Cardiac muscle cell (in vitro differentiated cells and primary cell): ENCODE measurements around the gene COPRS. TPM values are rescaled to one million over a fixed set of nuclear protein-coding genes. Genes with fewer than 3 reads are reported as not detected.

Source experiments
- DNase-seq, 2 donors: peaks; one replicate each; pipeline versions ENCODE4 v3.0.0 to v3.0.0-alpha.2; 2010 to 2017; ENCODE audit warnings: low read depth in 1 of 2, low spot score in 1 of 2
- H3K27ac ChIP-seq: fragments of 200-600 bp; sonication (generic); 2 replicates; pipeline ENCODE4 v1.5.1; 2016
- H3K27me3 ChIP-seq: fragments of 200-600 bp; sonication (generic); 2 replicates; pipeline ENCODE4 v1.6.0; 2016; ENCODE audit warnings: control low read depth
- H3K36me3 ChIP-seq: fragments of 200-600 bp; sonication (generic); 2 replicates; pipeline ENCODE4 v1.5.1; 2016; ENCODE audit warnings: control low read depth
- H3K4me1 ChIP-seq: fragments of 200-600 bp; sonication (generic); 2 replicates; pipeline ENCODE4 v1.8.1; 2017; ENCODE audit warnings: low read depth, mild to moderate bottlenecking, mixed run types
- H3K4me3 ChIP-seq: fragments of 200-600 bp; sonication (generic); 2 replicates; pipeline ENCODE4 v1.5.1; 2016; ENCODE audit warnings: mild to moderate bottlenecking
- H3K9me3 ChIP-seq: fragments of 200-600 bp; sonication (generic); 2 replicates; pipeline ENCODE4 v1.5.1; 2017; ENCODE audit warnings: low read depth, mild to moderate bottlenecking, control low read depth
- polyA plus RNA-seq: library from polyadenylated mRNA; unstranded; fragments of >200 nt; fragmentation: Nextera tagmentation; extraction: Ambion mirVana; gene quantifications from 2 replicates; pipeline ENCODE4 v1.2.1, GENCODE V29; 2016
- total RNA-seq: library from RNA; depleted of rRNA; stranded (reverse); fragments of >200 nt; gene quantifications from 2 replicates; pipeline ENCODE4 v1.2.3, GENCODE V29; 2016
- TF ChIP-seq, protein P1 (sequence below): IDR thresholded peaks from 2 replicates; pipeline ENCODE4 v1.5.1; 2012; ENCODE audit warnings: low read depth, mild to moderate bottlenecking, low read length

The COPRS gene, protein sequence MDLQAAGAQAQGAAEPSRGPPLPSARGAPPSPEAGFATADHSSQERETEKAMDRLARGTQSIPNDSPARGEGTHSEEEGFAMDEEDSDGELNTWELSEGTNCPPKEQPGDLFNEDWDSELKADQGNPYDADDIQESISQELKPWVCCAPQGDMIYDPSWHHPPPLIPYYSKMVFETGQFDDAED
- total RNA-seq (66.0 and 104 TPM in 2 replicates), polyA plus RNA-seq (77.0 and 104 TPM in 2 replicates)

DNA sequence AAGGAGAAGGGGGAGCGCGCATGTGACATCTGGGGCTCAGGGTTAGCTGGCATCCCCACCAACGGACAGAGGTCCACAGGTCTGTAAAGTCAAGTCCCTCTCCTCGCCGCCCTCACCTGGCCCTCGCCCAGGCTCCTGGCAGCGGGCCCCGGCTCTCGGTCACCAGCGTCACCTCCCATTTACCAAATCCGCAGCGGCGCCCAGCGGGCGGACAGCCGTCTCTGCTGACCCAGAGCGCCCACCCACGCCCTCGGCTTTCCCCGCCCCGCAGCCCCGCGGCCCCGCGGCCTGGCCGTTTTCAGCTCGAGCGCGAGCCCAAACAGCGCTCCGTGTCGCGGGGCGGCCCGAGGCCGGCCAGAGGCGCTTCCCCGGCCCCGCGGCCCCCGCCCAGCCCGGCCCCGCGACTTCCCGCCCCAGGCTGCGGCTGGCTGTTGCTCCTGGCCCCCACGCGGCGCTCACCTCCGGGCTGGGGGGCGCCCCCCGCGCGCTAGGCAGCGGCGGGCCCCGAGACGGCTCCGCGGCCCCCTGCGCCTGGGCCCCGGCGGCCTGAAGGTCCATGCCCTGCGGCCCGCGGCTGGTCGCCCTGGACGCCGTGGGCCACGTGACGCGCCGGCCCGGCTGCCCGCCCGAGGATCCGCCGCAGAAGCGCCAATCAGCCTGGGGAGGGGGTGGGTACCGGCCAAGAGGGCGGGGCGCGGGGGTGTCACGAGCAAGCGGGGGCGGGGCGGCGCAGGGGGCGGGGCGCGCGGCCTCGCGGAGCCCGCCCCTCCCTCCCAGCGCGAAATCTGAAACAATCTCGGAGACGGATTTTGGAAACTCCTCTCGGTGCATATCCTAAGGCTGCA is at the start of gene COPRS:
TSS of gene COPRS (minus strand) at position 603 of the 845 bp plus-strand sequence. CDS start at position 558, 45 bp downstream.
- Histone ChIP-seq H3K27me3 (no peaks in the 10 kb centered on the region), H3K4me1 (no peaks in the 10 kb centered on the region), H3K9me3 (no peaks in the 10 kb centered on the region), H3K4me3 (peak within 1 kb of the TSS; percentile 41), H3K27ac (peak within 1 kb of the TSS; percentile 88), H3K36me3 (peaks cover 15% of the 10 kb centered on the region)
- TF ChIP-seq, protein P1, sequence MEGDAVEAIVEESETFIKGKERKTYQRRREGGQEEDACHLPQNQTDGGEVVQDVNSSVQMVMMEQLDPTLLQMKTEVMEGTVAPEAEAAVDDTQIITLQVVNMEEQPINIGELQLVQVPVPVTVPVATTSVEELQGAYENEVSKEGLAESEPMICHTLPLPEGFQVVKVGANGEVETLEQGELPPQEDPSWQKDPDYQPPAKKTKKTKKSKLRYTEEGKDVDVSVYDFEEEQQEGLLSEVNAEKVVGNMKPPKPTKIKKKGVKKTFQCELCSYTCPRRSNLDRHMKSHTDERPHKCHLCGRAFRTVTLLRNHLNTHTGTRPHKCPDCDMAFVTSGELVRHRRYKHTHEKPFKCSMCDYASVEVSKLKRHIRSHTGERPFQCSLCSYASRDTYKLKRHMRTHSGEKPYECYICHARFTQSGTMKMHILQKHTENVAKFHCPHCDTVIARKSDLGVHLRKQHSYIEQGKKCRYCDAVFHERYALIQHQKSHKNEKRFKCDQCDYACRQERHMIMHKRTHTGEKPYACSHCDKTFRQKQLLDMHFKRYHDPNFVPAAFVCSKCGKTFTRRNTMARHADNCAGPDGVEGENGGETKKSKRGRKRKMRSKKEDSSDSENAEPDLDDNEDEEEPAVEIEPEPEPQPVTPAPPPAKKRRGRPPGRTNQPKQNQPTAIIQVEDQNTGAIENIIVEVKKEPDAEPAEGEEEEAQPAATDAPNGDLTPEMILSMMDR = peak; percentile 11
- DNase-seq = peak; percentile 93

DNA sequence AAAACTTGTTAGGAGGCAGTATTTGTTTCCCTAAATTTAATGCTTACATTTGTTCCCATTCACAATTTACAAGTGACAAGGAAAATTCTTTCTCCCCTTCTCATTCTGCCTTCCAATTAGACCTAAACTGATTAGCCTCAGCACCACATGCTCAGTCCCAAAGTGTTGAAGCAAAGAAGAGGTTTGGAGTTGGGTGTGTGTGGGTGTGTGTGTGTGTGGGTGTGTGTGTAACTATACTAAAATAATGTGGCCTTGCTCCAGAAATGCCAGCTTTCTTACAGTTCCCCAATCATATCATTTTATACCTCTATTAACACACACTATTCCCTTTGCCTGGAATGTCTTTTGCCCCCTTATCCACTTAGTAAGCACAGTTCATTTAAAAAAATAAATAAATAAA is 49.3 kb upstream of the COPRS start:
- H3K9me3 ChIP-seq = no peaks in the 10 kb centered on the region
- DNase-seq = no peak
- no peaks in the 10 kb centered on the region for H3K27me3 ChIP-seq
- TF ChIP-seq, protein P1 = no peak
- no peak overlapping the region for H3K4me3 ChIP-seq
- no peaks in the 10 kb centered on the region for H3K4me1 ChIP-seq
- no peak overlapping the region for H3K27ac ChIP-seq
- H3K36me3 ChIP-seq = no peaks in the 10 kb centered on the region

DNA sequence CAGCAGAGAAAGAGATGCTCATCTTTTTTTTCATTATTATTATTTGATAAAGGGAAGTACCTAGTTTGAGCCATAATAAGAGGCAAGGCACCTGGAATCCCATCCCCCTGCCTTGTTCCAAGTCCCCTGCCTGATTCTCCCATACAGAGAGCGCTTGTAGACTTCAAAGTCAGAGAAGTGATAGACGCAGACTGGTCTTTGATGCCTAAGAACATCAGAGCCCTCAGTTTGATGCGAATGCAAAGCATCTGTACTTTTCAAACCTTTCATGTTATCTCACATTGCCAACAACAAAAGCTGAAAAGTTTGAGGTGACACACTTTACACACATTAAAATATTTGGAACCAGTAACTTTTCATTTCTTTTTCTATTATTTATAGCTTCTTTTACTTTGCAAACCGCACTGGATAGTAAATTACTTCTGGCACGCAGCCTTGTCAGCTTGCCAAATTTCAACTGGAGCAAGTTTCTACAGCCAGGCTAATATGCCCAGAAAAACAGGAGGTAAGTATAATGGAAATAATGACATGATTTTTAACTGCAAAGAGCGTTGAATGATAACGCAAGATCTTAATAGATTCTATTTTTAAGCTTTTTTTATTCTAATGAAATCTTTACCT is 48.4 kb upstream of the COPRS start:
- TF ChIP-seq, protein P1 = no peak
- no peak overlapping the region for H3K4me3 ChIP-seq
- no peaks in the 10 kb centered on the region for H3K27me3 ChIP-seq
- no peaks in the 10 kb centered on the region for H3K4me1 ChIP-seq
- peak in 1 of 2 donors; percentile 72 for DNase-seq
- H3K9me3 ChIP-seq = no peaks in the 10 kb centered on the region
- no peaks in the 10 kb centered on the region for H3K36me3 ChIP-seq
- H3K27ac ChIP-seq = no peak overlapping the region

DNA sequence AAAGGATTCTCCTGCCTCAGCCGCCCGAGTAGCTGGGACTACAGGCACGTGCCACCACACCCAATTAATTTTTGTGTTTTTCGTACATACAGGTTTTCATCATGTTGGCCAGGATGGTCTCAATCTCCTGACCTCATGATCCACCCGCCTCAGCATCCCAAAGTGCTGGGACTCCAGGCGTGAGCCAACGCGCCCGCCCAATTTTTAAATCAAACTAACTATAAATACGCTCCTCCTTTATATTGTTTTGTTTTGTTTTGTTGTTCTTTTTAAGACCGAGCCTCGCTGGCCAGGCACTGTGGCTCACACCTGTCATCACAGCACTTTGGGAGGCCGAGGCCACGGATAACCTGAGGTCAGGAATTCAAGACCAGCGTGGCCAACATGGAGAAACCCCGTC is 44.4 kb upstream of the COPRS start:
- no peaks in the 10 kb centered on the region for H3K27me3 ChIP-seq
- TF ChIP-seq, protein P1 = no peak
- DNase-seq = no peak

DNA sequence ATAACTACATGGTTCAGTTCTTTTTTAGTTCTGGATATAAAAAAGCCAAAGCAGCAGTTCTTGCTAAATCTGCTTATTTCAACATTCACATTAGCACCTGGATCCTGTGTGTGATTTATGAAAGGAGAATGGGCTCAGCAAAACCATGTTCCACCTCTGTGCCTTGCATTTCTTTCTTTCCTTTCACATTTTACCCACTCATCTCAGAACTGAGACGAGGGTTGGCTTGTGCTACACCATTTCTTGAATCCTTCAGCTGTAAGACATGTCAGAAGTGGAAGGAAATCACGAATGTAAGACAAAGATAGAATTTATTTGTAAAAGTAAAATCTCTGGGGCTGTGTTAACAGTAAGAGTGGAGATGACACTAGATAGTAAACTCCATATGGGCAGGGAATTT is 43.6 kb upstream of the COPRS start:
- Histone ChIP-seq H3K27ac (no peak overlapping the region), H3K4me1 (peaks cover 5% of the 10 kb centered on the region), H3K36me3 (peaks cover 11% of the 10 kb centered on the region), H3K4me3 (no peak overlapping the region), H3K27me3 (no peaks in the 10 kb centered on the region), H3K9me3 (no peaks in the 10 kb centered on the region)
- DNase-seq = no peak
- TF ChIP-seq, protein P1 = no peak

More for the DNA sequence above, 44.4 kb upstream of the COPRS start:
- Histone ChIP-seq H3K9me3 (no peaks in the 10 kb centered on the region), H3K36me3 (peaks cover 6% of the 10 kb centered on the region), H3K27ac (no peak overlapping the region), H3K4me3 (no peak overlapping the region), H3K4me1 (peaks cover 5% of the 10 kb centered on the region)
